T-cell (primary cell): ENCODE measurements around the gene PKDREJ. TPM values are rescaled to one million over a fixed set of nuclear protein-coding genes. Genes with fewer than 3 reads are reported as not detected.
A peak's percentile ranks its signal among the peaks of the same experiment; 100 is the strongest.

Experiments used
- ATAC-seq, 4 experiments: fragments of 200-7000 bp in 3 of 4; fragments of 150-1000 bp in 1 of 4; cut with Tn5 transposase; replicated peaks in 1 of 4; 1 replicate in 3 of 4; 2 replicates in 1 of 4; pipeline ENCODE4 v1.10.0; 2021; ENCODE audit warnings: moderate library complexity in 3 of 4, mild to moderate bottlenecking in 2 of 4, moderate number of reproducible peaks in 1 of 4
- CTCF ChIA-PET, 2 donors: fragments of 300-600 bp; sonication (Branson Sonifier 250); formaldehyde crosslinking; loops; one replicate each; lab custom pipeline; 2022; ENCODE audit warnings: antibody characterized with exemption in 2 of 2; lab: Charles Lee
- POLR2A ChIA-PET, 2 donors: fragments of 300-600 bp; sonication (Branson Sonifier 250); formaldehyde crosslinking; loops; one replicate each; lab custom pipeline; 2022; ENCODE audit warnings: antibody characterized with exemption in 2 of 2; lab: Charles Lee
- DNase-seq, 35 experiments: peaks; one replicate each; pipeline versions ENCODE4 v3.0.0 to v3.0.0-alpha.2; 2013 to 2023
- H3K27ac ChIP-seq: one replicate; pipeline ENCODE4 v1.5.1; 2013; ENCODE audit warnings: low read length
- H3K27me3 ChIP-seq, 2 experiments: replicated peaks in 1 of 2; 1 replicate in 1 of 2; 2 replicates in 1 of 2; pipeline versions ENCODE4 v1.6.1 to v1.7.0; 2013; ENCODE audit warnings: low read length in 1 of 2, mixed read lengths in 1 of 2; ENCODE audit not compliant: control insufficient read depth in 2 of 2, insufficient read depth in 2 of 2; ENCODE audit errors: extremely low read depth in 1 of 2
- H3K36me3 ChIP-seq, 2 donors: 1 replicate in 1 of 2; 2 replicates in 1 of 2; pipeline versions ENCODE4 v1.6.1 to v1.7.0; 2013; ENCODE audit warnings: low read length in 1 of 2; ENCODE audit not compliant: control insufficient read depth in 2 of 2, insufficient read depth in 1 of 2; ENCODE audit errors: extremely low read depth in 1 of 2
- H3K4me1 ChIP-seq, 2 experiments: 1 replicate in 1 of 2; 2 replicates in 1 of 2; pipeline versions ENCODE4 v1.6.1 to v1.7.0; 2013; ENCODE audit warnings: low read length in 2 of 2, mixed read lengths in 1 of 2; ENCODE audit not compliant: insufficient read depth in 2 of 2, control insufficient read depth in 1 of 2; ENCODE audit errors: extremely low read depth in 1 of 2
- H3K4me3 ChIP-seq, 2 donors: 1 replicate in 1 of 2; 2 replicates in 1 of 2; pipeline versions ENCODE4 v1.5.1 to v1.7.0; 2013; ENCODE audit warnings: mild to moderate bottlenecking in 2 of 2, low read length in 1 of 2, moderate library complexity in 1 of 2; ENCODE audit not compliant: control insufficient read depth in 1 of 2; ENCODE audit errors: extremely low read depth in 1 of 2
- H3K9me3 ChIP-seq: 2 replicates; pipeline ENCODE4 v1.7.0; 2013
- H3K27ac Mint-ChIP-seq, 2 donors: one replicate each; pipeline ENCODE4 v1.8.0; 2020 to 2021; ENCODE audit warnings: mild to moderate bottlenecking in 2 of 2, mixed read lengths in 2 of 2
- H3K27me3 Mint-ChIP-seq, 2 donors: one replicate each; pipeline ENCODE4 v1.8.0; 2021 to 2022; ENCODE audit warnings: mixed read lengths in 2 of 2
- H3K36me3 Mint-ChIP-seq: one replicate; pipeline ENCODE4 v1.8.0; 2021; ENCODE audit warnings: mixed read lengths
- H3K4me1 Mint-ChIP-seq, 3 donors: one replicate each; pipeline ENCODE4 v1.8.0; 2020 to 2022; ENCODE audit warnings: mixed read lengths in 3 of 3, mild to moderate bottlenecking in 1 of 3
- H3K4me3 Mint-ChIP-seq, 3 donors: one replicate each; pipeline ENCODE4 v1.8.0; 2020 to 2022; ENCODE audit warnings: mild to moderate bottlenecking in 3 of 3, mixed read lengths in 3 of 3, moderate library complexity in 3 of 3
- H3K9me3 Mint-ChIP-seq, 3 donors: one replicate each; pipeline ENCODE4 v1.8.0; 2020 to 2022; ENCODE audit warnings: mixed read lengths in 3 of 3
- WGBS: methylation state at CpG from one replicate; pipeline ENCODE4 v1.1.5; 2013; ENCODE audit warnings: missing lambda C conversion rate; ENCODE audit not compliant: insufficient coverage; 5-methylcytosine and 5-hydroxymethylcytosine counted together
- total RNA-seq, 35 experiments: library from RNA in 6 of 35; stranded (reverse) in 6 of 35; fragments of 120-200 nt in 1 of 35; gene quantifications; one replicate each; pipeline versions ENCODE4 v1.2.1 to v1.2.4 and lab custom pipeline; 2013 to 2026

Gene PKDREJ
- total RNA-seq, 5 donors from 2014 or later (not counting 1 experiment from before 2014, with no cell fraction given), result not detected

- CTCF ChIA-PET, result no interaction called here
- Mint-ChIP-seq H3K27ac (no peak overlapping the region), H3K4me3 (no peak overlapping the region), H3K27me3 (no peaks in the 10 kb centered on the region), H3K9me3 (no peaks in the 10 kb centered on the region), H3K36me3 (peaks cover 6% of the 10 kb centered on the region), H3K4me1 (peaks cover 20 to 42% (median 28%) of the 10 kb centered on the region in 3 donors)
- no peak for ATAC-seq
- Histone ChIP-seq H3K4me1 (peaks cover 0 to 79% of the 10 kb centered on the region in 2 experiments), H3K27me3 (no peaks in the 10 kb centered on the region), H3K27ac (peak overlapping the region; percentile 73), H3K4me3 (no peak overlapping the region), H3K9me3 (no peaks in the 10 kb centered on the region), H3K36me3 (peaks cover 0 to 13% of the 10 kb centered on the region in 2 donors)
- no peak for DNase-seq
- WGBS, result 90% methylated on average over 16 of the region's 23 CpGs
- POLR2A ChIA-PET, result interaction anchor here in 1 of 2 donors (0.5 kb wide), 1 partner anchor 15 kb away, joined by 3 read pairs; no protein-coding TSS in a partner anchor
These were observed 28.0 kb upstream of the PKDREJ start for GRCh38 chr22:46290843-46291785.

DNA sequence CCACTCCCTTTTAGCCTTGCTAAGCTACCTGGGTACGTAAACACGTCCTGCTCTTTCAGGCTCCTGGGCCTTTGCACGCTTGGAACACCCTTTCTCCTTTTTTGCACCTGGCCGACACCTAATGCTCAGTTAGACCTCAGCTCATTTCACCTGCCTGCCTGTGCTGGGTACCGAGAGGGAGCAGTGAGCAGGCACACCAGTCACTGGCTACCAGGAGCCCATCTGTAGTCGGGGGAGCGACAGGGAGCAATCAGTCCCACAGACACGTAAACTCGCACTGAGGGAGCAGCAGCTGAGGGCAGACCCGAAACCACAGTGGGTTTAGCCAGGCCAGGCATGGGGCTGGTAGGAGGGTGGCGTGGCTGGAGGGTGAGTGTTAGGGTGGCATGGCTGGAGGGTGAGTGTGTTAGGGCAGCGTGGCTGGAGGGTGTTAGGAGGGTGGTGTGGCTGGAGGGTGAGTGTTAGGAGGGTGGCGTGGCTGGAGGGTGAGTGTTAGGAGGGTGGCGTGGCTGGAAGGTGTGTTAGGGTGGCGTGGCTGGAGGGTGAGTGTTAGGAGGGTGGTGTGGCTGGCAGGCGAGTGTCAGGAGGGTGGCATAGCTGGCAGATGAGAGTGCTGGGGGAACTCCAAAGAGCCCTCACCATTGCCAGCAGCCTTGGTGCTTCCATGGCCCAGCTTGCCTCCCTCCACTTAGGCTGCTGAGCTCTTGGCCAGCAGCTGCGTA is 27.1 kb upstream of the PKDREJ start:
- CTCF ChIA-PET, result no interaction called here
- Histone ChIP-seq H3K4me1 (peaks cover 0 to 70% of the 10 kb centered on the region in 2 experiments), H3K36me3 (peaks cover 0 to 16% of the 10 kb centered on the region in 2 donors), H3K27ac (peak overlapping the region; percentile 73), H3K4me3 (peak overlapping the region in 1 of 2 donors; percentile 4), H3K9me3 (no peaks in the 10 kb centered on the region), H3K27me3 (no peaks in the 10 kb centered on the region)
- Mint-ChIP-seq H3K9me3 (no peaks in the 10 kb centered on the region), H3K36me3 (peaks cover 6% of the 10 kb centered on the region), H3K27ac (no peak overlapping the region), H3K27me3 (no peaks in the 10 kb centered on the region), H3K4me1 (peaks cover 12 to 39% (median 21%) of the 10 kb centered on the region in 3 donors), H3K4me3 (no peak overlapping the region)
- 85% methylated on average over 16 of the region's 17 CpGs for WGBS
- no peak for ATAC-seq
- DNase-seq, result peak in 1 of 35 experiments; percentile 28
- POLR2A ChIA-PET, result no interaction called here

DNA sequence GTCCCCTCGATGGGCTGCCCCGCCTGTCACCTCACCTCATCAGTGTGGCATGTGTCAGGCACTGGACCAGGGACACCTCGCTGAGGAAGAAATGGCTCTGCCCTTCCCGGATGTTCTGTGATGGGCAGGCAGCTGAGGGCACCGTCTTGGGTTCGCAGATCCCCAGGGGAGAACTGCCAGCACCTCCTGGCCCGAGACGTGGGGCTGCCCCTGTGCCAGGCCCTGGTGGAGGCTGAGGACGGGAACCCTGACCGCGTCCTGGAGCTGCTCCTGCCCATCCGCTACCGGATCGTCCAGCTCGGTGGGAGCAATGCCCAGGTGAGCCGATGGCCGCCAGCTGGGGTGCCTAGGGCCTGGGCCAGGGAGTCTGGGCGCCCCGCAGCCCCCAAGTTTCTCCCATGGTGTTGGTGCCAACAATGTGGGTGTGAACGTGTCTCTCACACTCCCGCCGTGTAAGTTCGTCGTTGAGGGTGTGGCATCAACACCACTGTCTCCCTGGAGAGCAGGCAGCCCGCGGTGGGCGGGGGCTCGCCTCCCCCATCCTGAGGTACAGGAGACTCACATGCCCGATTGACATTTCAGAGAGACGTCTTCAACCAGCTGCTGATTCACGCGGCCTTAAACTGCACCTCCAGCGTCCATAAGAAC is 26.2 kb upstream of the PKDREJ start:
- Mint-ChIP-seq H3K27ac (peak overlapping the region in 1 of 2 donors; percentile 52), H3K4me3 (no peak overlapping the region), H3K36me3 (peaks cover 8% of the 10 kb centered on the region), H3K27me3 (no peaks in the 10 kb centered on the region), H3K4me1 (peaks cover 7 to 36% (median 18%) of the 10 kb centered on the region in 3 donors), H3K9me3 (no peaks in the 10 kb centered on the region)
- Histone ChIP-seq H3K36me3 (peaks cover 0 to 20% of the 10 kb centered on the region in 2 donors), H3K4me1 (peaks cover 0 to 72% of the 10 kb centered on the region in 2 experiments), H3K27ac (peak overlapping the region; percentile 73), H3K4me3 (no peak overlapping the region), H3K9me3 (no peaks in the 10 kb centered on the region), H3K27me3 (no peaks in the 10 kb centered on the region)
- WGBS, result 88% methylated on average over 33 of the region's 33 CpGs
- ChIA-PET POLR2A (no interaction called here), CTCF (no interaction called here)
- ATAC-seq (peak in 1 of 4 experiments; percentile 55), DNase-seq (peak in 26 of 35 experiments; percentile 21 to 78 (median 51))

DNA sequence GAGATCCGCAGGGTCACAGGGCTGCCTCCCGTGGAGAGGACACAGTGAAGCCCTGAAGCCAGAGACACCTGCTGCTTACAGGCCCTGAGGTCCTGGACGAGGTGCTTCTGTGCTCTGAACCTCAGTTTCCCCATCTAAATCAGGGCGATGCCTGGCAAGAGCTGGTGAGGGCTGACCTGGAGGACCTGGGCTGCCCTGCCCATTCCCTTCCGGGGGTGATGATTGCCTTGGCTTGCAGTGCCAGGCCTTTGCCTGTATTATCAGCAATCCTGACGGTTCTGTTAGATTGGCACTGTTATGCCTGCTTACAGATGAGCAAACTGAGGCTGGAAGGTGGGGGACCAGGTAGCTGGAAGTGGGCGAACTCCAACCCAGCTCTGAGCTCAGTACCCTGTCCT is 25.7 kb upstream of the PKDREJ start:
- no peak for DNase-seq
- ATAC-seq, result no peak
- Mint-ChIP-seq H3K27me3 (no peaks in the 10 kb centered on the region), H3K4me3 (no peak overlapping the region), H3K27ac (no peak overlapping the region), H3K4me1 (peaks cover 7 to 36% (median 18%) of the 10 kb centered on the region in 3 donors), H3K36me3 (peaks cover 13% of the 10 kb centered on the region), H3K9me3 (no peaks in the 10 kb centered on the region)
- Histone ChIP-seq H3K36me3 (peaks cover 0 to 25% of the 10 kb centered on the region in 2 donors), H3K4me1 (peaks cover 0 to 75% of the 10 kb centered on the region in 2 experiments), H3K27me3 (no peaks in the 10 kb centered on the region), H3K9me3 (no peaks in the 10 kb centered on the region), H3K4me3 (no peak overlapping the region), H3K27ac (peak overlapping the region; percentile 73)
- 92% methylated on average over 7 of the region's 7 CpGs for WGBS
- ChIA-PET POLR2A (no interaction called here), CTCF (no interaction called here)

- Mint-ChIP-seq H3K27me3 (no peaks in the 10 kb centered on the region), H3K9me3 (no peaks in the 10 kb centered on the region), H3K4me3 (peak overlapping the region in 2 of 3 donors; percentile 7 to 42), H3K27ac (peak overlapping the region; percentile 39 to 55), H3K4me1 (peaks cover 7 to 32% (median 15%) of the 10 kb centered on the region in 3 donors), H3K36me3 (peaks cover 14% of the 10 kb centered on the region)
- Histone ChIP-seq H3K4me1 (peaks cover 0 to 71% of the 10 kb centered on the region in 2 experiments), H3K36me3 (peaks cover 0 to 25% of the 10 kb centered on the region in 2 donors), H3K9me3 (no peaks in the 10 kb centered on the region), H3K4me3 (peak overlapping the region in 1 of 2 donors; percentile 2), H3K27ac (peak overlapping the region; percentile 73), H3K27me3 (no peaks in the 10 kb centered on the region)
- ChIA-PET CTCF (no interaction called here), POLR2A (no interaction called here)
- 44% methylated on average over 16 of the region's 24 CpGs for WGBS
- DNase-seq (peak in 18 of 35 experiments; percentile 17 to 58 (median 31)), ATAC-seq (peak; percentile 28 to 70 (median 46))
These were observed 25.0 kb upstream of the PKDREJ start for GRCh38 chr22:46287873-46288751.
